ENCODE measurements around the gene ASIC2.

The ASIC2 gene

GRCh38 chr17:33072421-33073161 is 220.5 kb downstream of the ASIC2 start:
- no peak for TF ChIP-seq CTCF (IDR thresholded peaks at IDR 0.05; ENCODE audit: low read depth, low read length)

DNA sequence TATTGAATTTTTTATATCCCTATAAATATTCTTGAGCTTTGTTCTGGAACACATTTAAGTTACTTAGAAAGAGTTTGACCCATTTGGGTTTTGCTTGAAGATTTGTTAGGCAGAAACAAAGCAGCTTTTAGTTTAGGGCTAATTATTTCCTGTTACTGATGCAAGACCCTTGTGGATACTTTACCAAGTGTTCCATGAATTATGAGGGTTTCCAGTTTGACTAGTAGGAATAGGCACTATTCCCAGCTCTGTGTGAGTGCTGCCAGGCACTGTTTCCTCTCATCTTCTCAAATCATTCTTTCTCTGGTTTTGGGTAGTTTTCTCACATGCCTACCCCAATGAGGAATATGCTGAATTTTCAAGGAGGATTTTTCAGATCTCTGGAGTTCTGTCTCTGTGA is 221.4 kb downstream of the ASIC2 start:
- no peak for TF ChIP-seq CTCF (IDR thresholded peaks at IDR 0.05; ENCODE audit: low read depth, low read length)
- DNase-seq (ENCODE audit: low read depth in 2 of 2) = no peak
- no peak overlapping the region for H3K4me3 ChIP-seq (replicated peaks in 1 of 2; ENCODE audit: low read depth in 2 of 2, low read length in 2 of 2)

More at GRCh38 chr17:33072421-33073161, 220.5 kb downstream of the ASIC2 start:
- DNase-seq (ENCODE audit: low read depth in 2 of 2) = no peak
- no peak overlapping the region for H3K4me3 ChIP-seq (replicated peaks in 1 of 2; ENCODE audit: low read depth in 2 of 2, low read length in 2 of 2)

DNA sequence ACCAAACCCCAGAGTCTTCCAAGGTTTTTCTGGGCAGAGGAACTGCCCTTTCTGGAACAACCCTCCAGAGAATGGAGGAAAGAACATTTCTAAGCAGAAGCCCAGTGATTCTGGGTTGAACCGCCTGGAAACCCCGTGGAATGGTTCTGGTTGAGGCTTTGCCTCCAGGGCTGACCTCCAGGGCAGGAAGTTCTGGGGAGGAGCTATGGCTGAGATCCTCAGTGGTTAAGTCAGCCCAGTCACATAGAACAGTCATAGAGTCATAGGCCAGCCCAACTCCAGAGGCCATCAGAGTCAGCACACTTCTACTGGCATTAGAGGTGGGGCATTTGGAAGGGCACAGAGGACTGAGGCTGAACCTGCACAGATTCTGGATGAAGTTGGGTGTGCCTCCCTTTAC is 235.5 kb downstream of the ASIC2 start:
- H3K4me3 ChIP-seq (replicated peaks in 1 of 2; ENCODE audit: low read depth in 2 of 2, low read length in 2 of 2) = no peak overlapping the region
- DNase-seq (ENCODE audit: low read depth in 2 of 2) = no peak
- no peak for TF ChIP-seq CTCF (IDR thresholded peaks at IDR 0.05; ENCODE audit: low read depth, low read length)

DNA sequence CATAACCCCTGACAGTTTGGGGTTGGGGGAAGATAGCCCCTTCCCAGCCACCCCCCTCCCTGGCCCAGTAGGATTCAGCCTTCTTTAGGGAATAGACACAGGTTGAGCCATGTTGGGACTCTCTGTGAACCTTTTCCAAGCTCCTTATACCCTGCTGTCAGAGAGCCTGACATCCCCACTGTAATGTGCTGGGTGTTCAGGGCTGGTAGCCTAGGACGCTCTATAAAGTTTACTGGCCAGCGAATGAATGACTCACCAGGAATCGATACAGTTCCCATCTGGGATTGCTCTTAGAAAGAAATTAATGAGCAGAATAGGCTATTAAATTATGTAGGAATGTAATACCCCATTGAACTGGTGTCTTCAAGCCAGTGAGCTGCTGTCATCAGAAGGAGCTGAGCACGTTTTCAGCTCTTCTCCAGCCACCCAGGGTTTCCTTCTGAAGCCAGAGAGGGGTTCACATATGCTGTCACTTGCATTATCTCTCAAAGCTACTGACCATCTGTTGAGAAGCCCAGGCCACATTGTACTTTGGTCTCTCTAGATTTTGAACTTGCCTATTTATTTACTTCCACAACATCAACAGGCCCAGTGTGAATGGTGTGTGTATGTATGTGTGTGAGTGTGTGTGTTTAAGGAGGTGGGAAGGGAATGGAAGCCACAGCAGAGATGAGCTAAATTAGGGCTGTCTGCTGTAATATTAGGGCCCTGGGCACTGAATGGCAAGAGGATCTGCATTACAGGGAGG is 236.5 kb downstream of the ASIC2 start:
- TF ChIP-seq CTCF (IDR thresholded peaks at IDR 0.05; ENCODE audit: low read depth, low read length) = no peak
- no peak for DNase-seq (ENCODE audit: low read depth in 2 of 2)
- no peak overlapping the region for H3K4me3 ChIP-seq (replicated peaks in 1 of 2; ENCODE audit: low read depth in 2 of 2, low read length in 2 of 2)

DNA sequence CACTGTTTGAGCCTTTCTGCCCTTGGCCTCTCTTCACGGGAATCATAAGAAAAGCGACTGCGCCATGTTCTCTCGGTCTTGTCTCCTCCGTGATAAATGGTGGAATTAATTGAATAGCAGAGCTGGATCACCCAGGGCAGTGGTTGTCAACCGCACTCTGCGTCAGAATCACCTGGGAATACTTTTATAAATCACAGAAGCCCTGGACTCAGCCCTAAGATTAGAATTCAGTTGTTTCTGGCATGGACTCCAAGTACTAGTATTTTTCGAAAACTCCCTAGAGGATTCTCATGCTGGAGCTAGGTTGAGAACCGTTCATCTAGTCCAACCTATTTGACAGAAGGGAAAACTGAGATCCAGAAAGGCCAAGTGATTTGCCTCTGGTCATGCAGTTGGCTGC is 237.3 kb downstream of the ASIC2 start:
- H3K4me3 ChIP-seq (replicated peaks in 1 of 2; ENCODE audit: low read depth in 2 of 2, low read length in 2 of 2) = no peak overlapping the region
- TF ChIP-seq CTCF (IDR thresholded peaks at IDR 0.05; ENCODE audit: low read depth, low read length) = no peak
- DNase-seq (ENCODE audit: low read depth in 2 of 2) = peak in 1 of 2 donors; percentile 58

DNA sequence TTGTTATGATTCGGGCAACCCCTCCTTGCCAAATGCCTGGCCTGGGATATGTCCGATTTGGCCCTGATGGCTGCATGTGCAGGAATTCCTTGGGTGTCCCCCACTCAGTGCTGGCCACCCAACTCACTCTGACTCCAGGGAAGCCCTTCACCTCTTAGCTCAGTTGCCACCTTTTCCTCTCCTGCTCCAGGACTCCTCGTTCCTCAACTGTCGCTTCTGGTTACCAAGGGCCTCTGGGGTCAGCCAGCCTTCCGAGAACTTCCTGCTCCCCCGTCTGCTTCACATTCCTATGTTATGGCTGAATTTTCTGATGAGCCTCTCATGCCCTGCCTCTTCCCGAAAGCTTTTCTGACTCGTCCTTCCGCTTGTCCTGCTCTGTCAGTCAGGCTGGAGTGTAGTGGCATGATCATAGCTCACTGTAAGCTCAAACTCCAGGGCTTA is 237.9 kb downstream of the ASIC2 start:
- TF ChIP-seq CTCF (IDR thresholded peaks at IDR 0.05; ENCODE audit: low read depth, low read length) = no peak
- peak in 1 of 2 donors; percentile 38 for DNase-seq (ENCODE audit: low read depth in 2 of 2)
- no peak overlapping the region for H3K4me3 ChIP-seq (replicated peaks in 1 of 2; ENCODE audit: low read depth in 2 of 2, low read length in 2 of 2)
